Endometrial microvascular endothelial cells (primary cell): ENCODE measurements around the gene PATL2. TPM values are rescaled to one million over a fixed set of nuclear protein-coding genes. Genes with fewer than 3 reads are reported as not detected.

Experiments used
- total RNA-seq: library from RNA; depleted of rRNA; stranded (reverse); fragments of >200 nt; gene quantifications from one replicate; pipeline ENCODE4 v1.2.3, GENCODE V29; 2015; ENCODE audit errors: inconsistent ontology term

PATL2 gene
- total RNA-seq, 1 donor from 2014 or later = not detected

Other genes starting within 250 kb of the PATL2 start
- gene EIF3J, start 174.2 kb downstream of the PATL2 start, total RNA-seq = 98.8 TPM
- gene SPG11, start 47.7 kb downstream of the PATL2 start, total RNA-seq = 19.8 TPM
- 4,064 TPM for gene B2M, start 194 bp upstream of the PATL2 start, total RNA-seq
- gene TRIM69, start 25.2 kb upstream of the PATL2 start, total RNA-seq = 21.7 TPM
- not detected for gene TERB2, start 245.4 kb upstream of the PATL2 start, total RNA-seq